Kidney (tissue), 14 donors: ENCODE data around the gene MYO1D. TPM values are rescaled to one million over a fixed set of nuclear protein-coding genes. Genes with fewer than 3 reads are reported as not detected.
"Not testable (repeated sequence)": the region's sequence is repeated elsewhere in the genome, so short reads cannot be mapped to it uniquely, and the experiment has no call there.

Experiments used
- DNase-seq, 5 donors: peaks; one replicate each; pipeline ENCODE4 v3.0.0-alpha.2; 2013 to 2020
- FAIRE-seq: peaks from 2 replicates; lab custom pipeline; 2012; peaks lifted over from hg19 to GRCh38; lab: Jason Lieb, UNC
- H3K27ac ChIP-seq, 2 donors: one replicate each; pipeline ENCODE4 v1.7.0; 2013; ENCODE audit warnings: low read depth in 2 of 2, low read length in 2 of 2, inconsistent platforms in 1 of 2
- H3K27me3 ChIP-seq: one replicate; pipeline ENCODE4 v1.7.1; 2013; ENCODE audit warnings: low read length, inconsistent platforms; ENCODE audit not compliant: control insufficient read depth, insufficient read depth
- H3K36me3 ChIP-seq, 3 donors: one replicate each; pipeline versions ENCODE4 v1.7.0 to v1.7.1; 2013; ENCODE audit warnings: low read length in 3 of 3, control low read depth in 1 of 3, inconsistent platforms in 1 of 3; ENCODE audit not compliant: insufficient read depth in 3 of 3, control insufficient read depth in 2 of 3
- H3K4me1 ChIP-seq, 3 donors: one replicate each; pipeline versions ENCODE4 v1.7.0 to v1.7.1; 2013; ENCODE audit warnings: low read length in 3 of 3, inconsistent platforms in 1 of 3, low read depth in 1 of 3; ENCODE audit not compliant: control insufficient read depth in 2 of 3, insufficient read depth in 2 of 3
- H3K4me3 ChIP-seq, 3 donors: one replicate each; pipeline versions ENCODE4 v1.7.0 to v1.8.1; 2013; ENCODE audit warnings: low read length in 3 of 3, control low read depth in 1 of 3, inconsistent platforms in 1 of 3
- H3K9ac ChIP-seq, 3 donors: one replicate each; pipeline versions ENCODE4 v1.7.0 to v1.7.1; 2013; ENCODE audit warnings: low read length in 3 of 3, control low read depth in 1 of 3, inconsistent platforms in 1 of 3
- H3K9me3 ChIP-seq, 3 donors: one replicate each; pipeline versions ENCODE4 v1.7.0 to v1.7.1; 2013; ENCODE audit warnings: low read length in 3 of 3, control low read depth in 1 of 3, inconsistent platforms in 1 of 3; ENCODE audit not compliant: control insufficient read depth in 2 of 3, insufficient read depth in 1 of 3
- CTCF ChIP-seq: IDR thresholded peaks from 3 replicates; pipeline ENCODE4 v1.5.1; 2012; ENCODE audit warnings: mild to moderate bottlenecking, moderate library complexity, borderline replicate concordance; ENCODE audit not compliant: insufficient read depth; ENCODE audit errors: extremely low read depth
- intact Hi-C: fragments of 100-400 bp; cut with DNase I; formaldehyde crosslinking; loops from one replicate; pipeline ENCODE4 v1.11.1; 2022
- polyA plus RNA-seq: library from polyadenylated mRNA; stranded (reverse); fragments of 350-450 nt; fragmentation: Illumina TruSeq; extraction: RNeasy Lipid Tissue Mini Kit (QIAGEN cat#74804); gene quantifications from one replicate; pipeline ENCODE4 v1.2.3, GENCODE V29; 2014; ENCODE audit warnings: low read depth, low replicate concordance; ENCODE audit not compliant: insufficient read depth
- total RNA-seq: library from RNA; stranded (reverse); fragmentation: NEBNext Ultra II Directional; extraction: Animal tissue kit (Norgen Biotek cat#: 25700); gene quantifications from one replicate; pipeline ENCODE4 v1.2.1, GENCODE V29; 2021
- donor health status: control.
- donor health status: control.
- donor health status: control.
- donor health status: control.
- donor health status: control.
- donor health status: DM: yes; HTN: yes; CAD: no.
- donor health status: Normal renal cell carcinoma (clear cell type).

MYO1D gene
- total and polyA plus RNA-seq, 2 donors from 2014 or later: 21.1 to 99.9 TPM

DNA sequence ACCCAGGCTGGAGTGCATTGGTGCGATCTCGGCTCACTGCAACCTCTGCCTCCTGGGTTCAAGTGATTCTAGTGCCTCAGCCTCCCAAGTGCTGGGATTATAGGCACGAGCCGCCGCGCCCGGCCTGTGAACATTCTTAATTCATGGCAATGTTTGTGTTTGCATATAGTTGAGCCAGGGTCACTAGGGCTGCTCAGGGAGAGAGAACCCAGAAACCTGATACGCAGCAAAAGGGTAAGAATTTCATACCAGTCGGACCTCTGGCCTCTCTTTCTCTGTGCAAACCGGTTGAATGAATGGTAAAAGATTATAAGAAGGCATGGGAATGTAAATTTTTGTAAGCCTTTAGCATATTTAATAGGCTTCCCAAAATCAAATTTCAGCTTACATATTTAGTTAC, 44.1 kb upstream of the MYO1D start:
- Histone ChIP-seq H3K9me3 (no peaks in the 10 kb centered on the region), H3K9ac (no peak overlapping the region), H3K27me3 (no peaks in the 10 kb centered on the region), H3K36me3 (no peaks in the 10 kb centered on the region), H3K4me1 (no peaks in the 10 kb centered on the region), H3K27ac (no peak overlapping the region), H3K4me3 (no peak overlapping the region)
- intact Hi-C loops: no loop called here
- FAIRE-seq (no peak), DNase-seq (no peak)
- TF ChIP-seq CTCF: no peak

DNA sequence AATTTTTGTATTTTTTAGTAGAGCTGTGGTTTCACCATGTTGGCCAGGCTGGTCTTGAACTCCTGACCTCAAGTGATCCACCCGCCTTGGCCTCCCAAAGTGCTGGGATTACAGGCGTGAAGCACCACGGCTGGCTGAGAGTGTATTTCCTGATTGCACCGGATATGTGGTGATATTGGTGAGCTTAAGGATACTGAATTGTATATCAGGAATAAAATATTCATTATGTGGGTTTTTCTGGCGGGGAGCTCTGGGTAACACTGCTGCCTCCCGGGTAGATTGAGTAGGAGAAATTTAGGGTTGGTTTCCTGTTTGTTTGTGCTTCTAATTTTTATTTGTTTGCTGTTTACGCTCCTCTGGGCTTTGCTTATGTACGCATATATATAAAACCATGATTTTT, 43.4 kb upstream of the MYO1D start:
- Histone ChIP-seq H3K4me1 (no peaks in the 10 kb centered on the region), H3K27ac (no peak overlapping the region), H3K4me3 (no peak overlapping the region), H3K9me3 (no peaks in the 10 kb centered on the region), H3K9ac (no peak overlapping the region), H3K36me3 (no peaks in the 10 kb centered on the region), H3K27me3 (no peaks in the 10 kb centered on the region)
- no peak for DNase-seq
- intact Hi-C loops: no loop called here
- no peak for TF ChIP-seq CTCF
- FAIRE-seq: no peak

- H3K36me3 ChIP-seq, H3K27me3 ChIP-seq, H3K9me3 ChIP-seq, DNase-seq, H3K4me1 ChIP-seq, FAIRE-seq, intact Hi-C loops, H3K4me3 ChIP-seq, H3K27ac ChIP-seq, H3K9ac ChIP-seq: not testable (repeated sequence)
Observed at GRCh38 chr17:32919876-32920275, 43.0 kb upstream of the MYO1D start.

DNA sequence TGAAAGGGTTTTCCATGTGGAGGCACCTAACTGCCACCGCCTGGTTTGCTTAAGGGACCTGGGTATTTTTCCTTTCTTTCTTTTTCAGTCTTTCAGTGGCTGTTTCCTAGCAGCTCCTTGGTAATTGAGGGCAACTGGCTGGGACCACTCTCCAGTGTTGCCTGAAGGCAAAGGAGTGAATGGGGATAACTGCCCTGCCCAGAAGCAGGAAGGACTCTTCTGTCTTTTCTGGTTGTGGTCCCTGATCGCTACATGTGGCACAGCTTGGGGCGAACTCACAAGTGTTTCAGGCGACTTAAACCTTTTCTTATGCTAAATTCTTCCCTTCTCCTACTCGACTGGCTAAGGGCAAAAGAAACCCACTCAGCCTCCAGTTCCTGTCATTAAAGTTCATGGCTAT, 40.9 kb upstream of the MYO1D start:
- H3K9me3 ChIP-seq: no peaks in the 10 kb centered on the region
- TF ChIP-seq CTCF: no peak
- no peaks in the 10 kb centered on the region for H3K36me3 ChIP-seq
- DNase-seq (no peak), FAIRE-seq (no peak)
- intact Hi-C loops: no loop called here
- H3K27me3 ChIP-seq: no peaks in the 10 kb centered on the region
- H3K9ac ChIP-seq: no peak overlapping the region
- H3K27ac ChIP-seq: no peak overlapping the region
- no peaks in the 10 kb centered on the region for H3K4me1 ChIP-seq
- no peak overlapping the region for H3K4me3 ChIP-seq
